GM18511 (cell line): ENCODE results near the gene PISD.

ENCODE experiments used
- ATAC-seq: cut with Tn5 transposase; IDR thresholded peaks from one replicate; pipeline ENCODE4 v1.9.1; 2021; ENCODE audit warnings: mild to moderate bottlenecking, moderate library complexity; ENCODE audit not compliant: unreplicated experiment

PISD gene

DNA sequence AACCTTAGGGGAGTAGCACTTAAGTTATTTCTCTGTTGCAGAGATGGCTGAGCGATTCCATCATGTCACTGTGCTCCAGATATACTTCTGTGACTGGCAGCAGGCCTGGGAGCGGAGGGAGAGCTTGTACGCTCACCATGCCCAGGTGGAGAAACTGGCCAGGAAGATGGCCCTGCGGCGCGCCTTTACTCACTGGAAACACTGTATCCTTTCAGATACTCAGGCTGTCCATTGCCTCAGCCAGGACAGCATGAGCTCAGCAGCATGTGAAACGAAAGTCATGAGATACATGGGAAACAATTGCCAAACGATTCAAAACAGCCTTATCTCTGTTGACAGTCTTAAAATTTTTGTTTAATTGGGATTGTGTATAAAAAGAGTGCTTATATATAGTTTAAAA lies 86.8 kb downstream of the PISD start:
- ATAC-seq: no peak

DNA sequence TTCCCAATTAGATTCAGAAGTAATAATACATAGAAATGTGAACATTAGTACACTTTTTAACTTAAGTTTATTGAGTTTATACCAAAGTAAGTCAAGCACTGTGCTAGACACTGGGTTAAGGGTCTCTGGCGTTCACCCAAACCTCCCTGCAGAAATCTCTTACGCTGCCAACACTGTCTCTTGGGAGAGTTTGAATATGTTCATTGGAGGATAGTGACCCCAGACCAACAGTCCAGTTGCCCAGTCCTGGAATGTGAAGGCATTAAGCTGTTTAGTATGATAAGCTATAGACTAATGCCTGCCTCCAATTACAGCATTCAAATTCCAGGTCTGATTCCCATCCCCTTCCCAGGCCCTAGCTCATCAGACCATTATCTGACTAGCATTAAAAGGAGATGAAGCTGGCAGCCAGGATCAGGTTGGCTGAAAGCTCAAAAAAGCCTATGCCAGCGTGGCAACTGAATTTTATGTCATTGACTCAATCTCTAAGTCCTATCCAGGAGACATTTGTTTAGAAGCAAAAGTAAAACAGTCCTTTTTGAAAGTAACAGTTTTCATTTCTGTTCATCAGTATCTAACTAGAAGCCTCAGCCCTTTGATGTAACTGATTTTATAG lies 87.9 kb downstream of the PISD start:
- no peak for ATAC-seq

DNA sequence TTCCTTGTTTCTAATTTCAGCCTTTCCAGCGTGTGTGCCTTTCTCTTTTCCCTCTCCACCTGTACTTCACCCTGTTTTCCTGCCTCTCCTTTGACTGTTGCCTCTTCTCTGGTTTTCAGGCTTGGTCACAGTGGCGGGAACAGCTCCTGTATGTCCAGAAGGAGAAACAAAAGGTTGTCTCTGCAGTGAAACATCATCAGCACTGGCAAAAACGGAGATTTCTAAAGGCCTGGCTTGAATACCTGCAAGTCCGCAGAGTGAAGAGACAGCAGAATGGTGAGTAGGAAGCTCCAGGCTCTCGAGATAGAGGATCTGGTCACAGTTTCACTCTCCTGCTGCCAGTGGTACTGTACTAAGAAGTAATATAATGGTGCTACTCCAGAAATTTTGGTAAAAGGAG lies 89.1 kb downstream of the PISD start:
- no peak for ATAC-seq

DNA sequence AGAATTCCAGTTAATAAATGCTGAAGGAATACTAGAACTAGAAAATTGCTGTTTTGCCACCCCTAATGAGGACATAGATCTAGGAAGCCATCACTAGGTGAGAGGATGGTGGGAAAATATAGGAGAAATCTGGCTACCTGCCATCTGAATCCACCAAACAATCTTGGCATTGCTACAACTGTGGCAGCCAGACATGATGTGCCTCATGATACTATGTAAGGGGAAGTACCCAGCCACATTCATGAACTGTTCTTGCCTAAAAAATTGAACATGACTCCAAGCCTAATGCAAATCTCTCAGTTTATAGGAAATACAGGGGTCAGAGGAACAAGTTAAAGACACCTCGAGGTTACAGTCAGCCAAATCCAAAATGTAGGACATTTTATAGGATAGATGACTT lies 92.9 kb downstream of the PISD start:
- ATAC-seq: no peak
